Measurements from ENCODE around the gene FOXD4L6.
"Not testable (repeated sequence)": the region's sequence is repeated elsewhere in the genome, so short reads cannot be mapped to it uniquely, and the experiment has no call there.

The FOXD4L6 gene

GRCh38 chr9:41098759-41099158 lies 29.7 kb downstream of the FOXD4L6 start:
- DNase-seq = not testable (repeated sequence)

- not testable (repeated sequence) for DNase-seq
Measured at GRCh38 chr9:41095060-41095459, 33.4 kb downstream of the FOXD4L6 start.

GRCh38 chr9:41094010-41094773 lies 34.3 kb downstream of the FOXD4L6 start:
- not testable (repeated sequence) for DNase-seq

GRCh38 chr9:41090922-41091321 lies 37.6 kb downstream of the FOXD4L6 start:
- DNase-seq = not testable (repeated sequence)

GRCh38 chr9:41090386-41090785 lies 38.1 kb downstream of the FOXD4L6 start:
- DNase-seq = not testable (repeated sequence)

- DNase-seq = not testable (repeated sequence)
Measured at GRCh38 chr9:41088450-41089059, 39.9 kb downstream of the FOXD4L6 start.

- not testable (repeated sequence) for DNase-seq
Measured at GRCh38 chr9:41087929-41088328, 40.6 kb downstream of the FOXD4L6 start.

- DNase-seq = not testable (repeated sequence)
Measured at GRCh38 chr9:41087157-41087780, 41.2 kb downstream of the FOXD4L6 start.

GRCh38 chr9:41086685-41087084 lies 41.8 kb downstream of the FOXD4L6 start:
- not testable (repeated sequence) for DNase-seq

- not testable (repeated sequence) for DNase-seq
Measured at GRCh38 chr9:41086215-41086614, 42.3 kb downstream of the FOXD4L6 start.

GRCh38 chr9:41082358-41082757 lies 46.1 kb downstream of the FOXD4L6 start:
- not testable (repeated sequence) for DNase-seq

- not testable (repeated sequence) for DNase-seq
Measured at GRCh38 chr9:41079464-41079863, 49.0 kb downstream of the FOXD4L6 start.

- not testable (repeated sequence) for DNase-seq
Measured at GRCh38 chr9:41077586-41077985, 50.9 kb downstream of the FOXD4L6 start.

Measured in NCI-H774 (cell line).